Testis (tissue), 3 donors: ENCODE measurements around the gene NUPR1. TPM values are rescaled to one million over a fixed set of nuclear protein-coding genes. Genes with fewer than 3 reads are reported as not detected.
A peak's percentile ranks its signal among the peaks of the same experiment; 100 is the strongest.

ENCODE experiments used
- DNase-seq: peaks from one replicate; pipeline ENCODE4 v3.0.0-alpha.2; 2019
- H3K27ac ChIP-seq, 2 donors: fragments of 200-600 bp; sonication (generic); one replicate each; pipeline ENCODE4 v1.5.1; 2019
- H3K27me3 ChIP-seq: fragments of 200-600 bp; sonication (generic); one replicate; pipeline ENCODE4 v1.5.1; 2019
- H3K36me3 ChIP-seq: fragments of 200-600 bp; sonication (generic); one replicate; pipeline ENCODE4 v1.5.1; 2017; ENCODE audit warnings: low read depth; ENCODE audit errors: missing control alignments
- H3K4me1 ChIP-seq: fragments of 200-600 bp; sonication (generic); one replicate; pipeline ENCODE4 v1.5.1; 2019
- H3K4me3 ChIP-seq, 2 donors: fragments of 200-600 bp; sonication (generic); one replicate each; pipeline ENCODE4 v1.5.1; 2017 to 2019
- H3K9me3 ChIP-seq: fragments of 200-600 bp; sonication (generic); one replicate; pipeline ENCODE4 v1.5.1; 2017
- CTCF ChIP-seq, 3 experiments: fragments of 450-650 bp in 2 of 3; fragments of 200-600 bp in 1 of 3; sonication (generic) in 1 of 3; IDR thresholded peaks; one replicate each; pipeline ENCODE4 v1.5.1; 2016 to 2019; ENCODE audit warnings: antibody characterized with exemption in 3 of 3, mild to moderate bottlenecking in 2 of 3, moderate library complexity in 1 of 3
- POLR2A ChIP-seq: fragments of 450-650 bp; IDR thresholded peaks from one replicate; pipeline ENCODE4 v1.6.1; 2017; ENCODE audit warnings: antibody characterized with exemption, mild to moderate bottlenecking, moderate library complexity
- WGBS, 2 donors: methylation state at CpG; one replicate each; pipeline ENCODE4 v1.1.5; 2018; 5-methylcytosine and 5-hydroxymethylcytosine counted together
- intact Hi-C: fragments of 100-400 bp; cut with DNase I; formaldehyde crosslinking; loops from one replicate; pipeline ENCODE4 v1.15.1; 2023; ENCODE audit warnings: low total_unique reads
- polyA plus RNA-seq: library from polyadenylated mRNA; stranded (reverse); fragments of 350-450 nt; fragmentation: Illumina TruSeq; extraction: RNeasy Lipid Tissue Mini Kit (QIAGEN cat#74804); gene quantifications from one replicate; pipeline ENCODE4 v1.2.3, GENCODE V29; 2014; ENCODE audit warnings: low read depth, low replicate concordance; ENCODE audit not compliant: insufficient read depth
- total RNA-seq, 2 donors: library from RNA; depleted of rRNA; stranded (reverse); fragments of >200 nt; gene quantifications; one replicate each; pipeline ENCODE4 v1.2.3, GENCODE V29; 2016

The NUPR1 gene
- total and polyA plus RNA-seq, 3 donors from 2014 or later, result 38.0 to 159 (median 46.6) TPM

- WGBS, 2 donors, result 83 to 87% methylated on average over 13 of the region's 13 CpGs
- peaks cover 5% of the 10 kb centered on the region for H3K4me1 ChIP-seq
- H3K36me3 ChIP-seq, result no peaks in the 10 kb centered on the region
- intact Hi-C loops, result no loop called here
- no peak for DNase-seq
- no peaks in the 10 kb centered on the region for H3K9me3 ChIP-seq
- no peak overlapping the region for H3K4me3 ChIP-seq
- no peak overlapping the region for H3K27ac ChIP-seq
- TF ChIP-seq CTCF (IDR thresholded peaks at IDR 0.05) (no peak), POLR2A (no peak)
- no peaks in the 10 kb centered on the region for H3K27me3 ChIP-seq
Observed at GRCh38 chr16:28495098-28495793, 43.5 kb downstream of the NUPR1 start.

GRCh38 chr16:28494121-28494851 lies 44.5 kb downstream of the NUPR1 start, which contains the start of gene APOBR:
APOBR (plus strand) TSS chr16:28494643; CDS start chr16:28494682, 39 bp downstream.
- peak; percentile 33 for DNase-seq
- Histone ChIP-seq H3K4me1 (peaks cover 5% of the 10 kb centered on the region), H3K27ac (peak within 1 kb of the TSS in 1 of 2 donors; percentile 31), H3K36me3 (no peaks in the 10 kb centered on the region), H3K27me3 (no peaks in the 10 kb centered on the region), H3K4me3 (no peak within 1 kb of the TSS), H3K9me3 (no peaks in the 10 kb centered on the region)
- 80 to 83% methylated on average over 12 of the region's 12 CpGs for WGBS, 2 donors
- intact Hi-C loops, result no loop called here
- TF ChIP-seq CTCF (IDR thresholded peaks at IDR 0.05), result no peak
- no peak for TF ChIP-seq POLR2A

GRCh38 chr16:28492511-28492910 lies 46.3 kb downstream of the NUPR1 start:
- peaks cover 5% of the 10 kb centered on the region for H3K4me1 ChIP-seq
- no peaks in the 10 kb centered on the region for H3K27me3 ChIP-seq
- DNase-seq, result no peak
- H3K36me3 ChIP-seq, result no peaks in the 10 kb centered on the region
- intact Hi-C loops, result no loop called here
- H3K27ac ChIP-seq, result peak overlapping the region; percentile 95 to 98
- 40 to 51% methylated on average over 4 of the region's 4 CpGs for WGBS, 2 donors
- TF ChIP-seq CTCF (IDR thresholded peaks at IDR 0.05) (no peak), POLR2A (no peak)
- H3K4me3 ChIP-seq, result peak overlapping the region; percentile 91 to 93
- H3K9me3 ChIP-seq, result no peaks in the 10 kb centered on the region

DNA sequence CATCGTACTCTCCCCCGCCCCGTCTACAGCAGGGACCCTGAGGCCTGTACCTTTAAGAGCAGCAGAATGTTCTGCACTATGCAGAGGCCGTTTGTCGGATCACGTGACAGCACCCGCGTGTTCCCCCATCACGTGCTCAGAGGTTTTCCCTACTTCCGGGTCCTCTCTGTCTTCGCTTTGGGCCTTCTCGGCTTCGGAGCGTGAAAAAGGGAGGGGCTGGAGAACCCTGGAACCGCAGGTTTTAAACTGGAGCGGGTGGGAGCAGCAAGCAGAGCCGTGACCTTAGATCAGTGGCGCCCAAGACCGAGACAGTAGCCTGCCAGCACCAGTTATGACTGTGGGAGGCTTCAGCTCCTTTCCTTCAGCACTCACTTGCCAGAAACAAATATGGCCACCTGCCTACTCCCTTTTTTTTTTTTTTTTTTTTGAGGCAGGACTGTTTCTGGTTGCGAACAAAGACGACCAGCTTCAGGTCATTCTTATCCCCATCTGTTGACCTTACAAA lies 46.8 kb downstream of the NUPR1 start, which contains the start of gene CLN3:
Gene CLN3 (minus strand): TSS at position 105 of the 505 bp plus-strand sequence. CDS start 315 bp downstream, outside the sequence.
- intact Hi-C loops, result no loop called here
- TF ChIP-seq CTCF (IDR thresholded peaks at IDR 0.05) (peak in 2 of 3 experiments; percentile 13 to 25), POLR2A (no peak)
- 0% methylated on average over 18 to 21 of the region's 21 CpGs for WGBS, 2 donors
- DNase-seq, result peak; percentile 97
- Histone ChIP-seq H3K9me3 (no peaks in the 10 kb centered on the region), H3K4me3 (peak within 1 kb of the TSS; percentile 91 to 93), H3K4me1 (peaks cover 5% of the 10 kb centered on the region), H3K27me3 (no peaks in the 10 kb centered on the region), H3K36me3 (no peaks in the 10 kb centered on the region), H3K27ac (peak within 1 kb of the TSS; percentile 95 to 98)
